NCI-H748 (cell line): ENCODE data around the gene CUX1.

Experiments
- DNase-seq: peaks from one replicate; lab custom pipeline; 2025; ENCODE audit not compliant: unreplicated experiment; lab: John Stamatoyannopoulos, UW

CUX1 gene

GRCh38 chr7:102089175-102090098, 272.0 kb downstream of the CUX1 start:
- DNase-seq = no peak

GRCh38 chr7:102093599-102094315, 276.3 kb downstream of the CUX1 start:
- peak; percentile 51 for DNase-seq

GRCh38 chr7:102094316-102094650, 276.9 kb downstream of the CUX1 start:
- no peak for DNase-seq

GRCh38 chr7:102095321-102096011, 278.0 kb downstream of the CUX1 start:
- no peak for DNase-seq

GRCh38 chr7:102096012-102096332, 278.5 kb downstream of the CUX1 start:
- DNase-seq = no peak

GRCh38 chr7:102096706-102097427, 279.4 kb downstream of the CUX1 start:
- DNase-seq = no peak

- DNase-seq = peak; percentile 18
Observed at GRCh38 chr7:102097601-102098161, 280.3 kb downstream of the CUX1 start.

GRCh38 chr7:102098986-102099385, 281.6 kb downstream of the CUX1 start:
- no peak for DNase-seq

GRCh38 chr7:102099474-102099873, 282.0 kb downstream of the CUX1 start:
- no peak for DNase-seq

GRCh38 chr7:102101111-102101551, 283.7 kb downstream of the CUX1 start:
- no peak for DNase-seq

GRCh38 chr7:102101926-102102325, 284.5 kb downstream of the CUX1 start:
- DNase-seq = no peak

GRCh38 chr7:102103027-102103372, 285.6 kb downstream of the CUX1 start:
- DNase-seq = no peak

- no peak for DNase-seq
Observed at GRCh38 chr7:102104245-102104644, 286.8 kb downstream of the CUX1 start.

GRCh38 chr7:102106625-102107024, 289.2 kb downstream of the CUX1 start:
- DNase-seq = no peak

- no peak for DNase-seq
Observed at GRCh38 chr7:102107474-102108104, 290.2 kb downstream of the CUX1 start.

GRCh38 chr7:102111061-102112041, 293.9 kb downstream of the CUX1 start:
- DNase-seq = no peak

GRCh38 chr7:102115181-102115580, 297.8 kb downstream of the CUX1 start:
- DNase-seq = no peak

GRCh38 chr7:102115931-102116330, 298.5 kb downstream of the CUX1 start:
- no peak for DNase-seq

GRCh38 chr7:102117743-102118142, 300.3 kb downstream of the CUX1 start:
- no peak for DNase-seq
